ENCODE measurements around the gene ATN1.

- TF ChIP-seq CTCF (IDR thresholded peaks at IDR 0.05) (no peak), POLR2A (IDR thresholded peaks at IDR 0.05) (no peak)
Measured at GRCh38 chr12:6883683-6884082, 44.1 kb upstream of the ATN1 start.

Data from body of pancreas (tissue), 4 donors.